K562 (cell line): ENCODE measurements around the gene DDX5. TPM values are rescaled to one million over a fixed set of nuclear protein-coding genes. Genes with fewer than 3 reads are reported as not detected.

ENCODE experiments used
- ATAC-seq: fragments of 200-7000 bp; cut with Tn5 transposase; 3 replicates; pipeline ENCODE4 v1.9.1; 2020; ENCODE audit warnings: moderate library complexity
- BruUV-seq: library from RNA; stranded (reverse); fragments of 400-500 nt; replicated peaks from 2 replicates; lab custom pipeline; 2021; lab: Mats Ljungman, UMichigan
- CTCF ChIA-PET: fragments of 300-600 bp; formaldehyde crosslinking; extraction: SDS; loops from one replicate; lab custom pipeline; 2021; ENCODE audit warnings: low intra/inter-chr PET ratio; lab: Yijun Ruan, JAX
- POLR2A ChIA-PET: fragments of 300-600, 350-650 bp; sonication (Branson Sonifier 250); formaldehyde crosslinking; extraction: SDS; loops from one replicate; lab custom pipeline; 2021; ENCODE audit warnings: antibody characterized with exemption, inconsistent platforms; lab: Yijun Ruan, JAX
- DNase-seq, 4 experiments: peaks; one replicate each; pipeline versions ENCODE4 v3.0.0 to v3.0.0-alpha.2; 2011 to 2018; ENCODE audit warnings: low spot score in 3 of 4, mixed read lengths in 3 of 4; ENCODE audit errors: extremely low read depth in 1 of 4
- FAIRE-seq: peaks from 2 replicates; lab custom pipeline; 2011; peaks lifted over from hg19 to GRCh38; lab: Jason Lieb, UNC
- H2AFZ ChIP-seq: 2 replicates; pipeline ENCODE4 v1.6.0; 2011; ENCODE audit warnings: low read depth, low read length, control low read depth, inconsistent platforms
- H3K27ac ChIP-seq: fragments of 200-600 bp; 3 replicates; pipeline ENCODE4 v1.8.0; 2011; ENCODE audit warnings: low read depth, mild to moderate bottlenecking, control low read depth, inconsistent platforms, low read length, moderate library complexity, mixed read lengths; ENCODE audit errors: extremely low read depth
- H3K27me3 ChIP-seq, 2 experiments: fragments of 300-600 bp in 1 of 2; 2 replicates in 1 of 2; 3 replicates in 1 of 2; pipeline versions ENCODE4 v1.6.0 to v1.8.0; 2011; ENCODE audit warnings: inconsistent platforms in 2 of 2, low read length in 2 of 2, mild to moderate bottlenecking in 1 of 2, mixed read lengths in 1 of 2, moderate library complexity in 1 of 2; ENCODE audit not compliant: control insufficient read depth in 2 of 2, insufficient read depth in 2 of 2
- H3K36me3 ChIP-seq: fragments of 300-600 bp; 3 replicates; pipeline ENCODE4 v1.8.0; 2011; ENCODE audit warnings: mild to moderate bottlenecking, low read length, inconsistent platforms; ENCODE audit not compliant: control insufficient read depth, insufficient read depth
- H3K4me1 ChIP-seq, 2 experiments: fragments of 200-600 bp in 1 of 2; replicated peaks in 1 of 2; 2 replicates in 1 of 2; 3 replicates in 1 of 2; pipeline versions ENCODE4 v1.5.1 to v1.8.0; 2011; ENCODE audit warnings: inconsistent platforms in 2 of 2, low read length in 2 of 2, mild to moderate bottlenecking in 1 of 2, mixed read lengths in 1 of 2, moderate library complexity in 1 of 2; ENCODE audit not compliant: control insufficient read depth in 2 of 2, insufficient read depth in 2 of 2
- H3K4me2 ChIP-seq: 2 replicates; pipeline ENCODE4 v1.6.1; 2011; ENCODE audit warnings: low read length, control low read depth, inconsistent platforms, mixed read lengths; ENCODE audit not compliant: insufficient read depth
- H3K4me3 ChIP-seq: fragments of 200-600 bp; sonication (generic), shearing (Covaris generic); 2 replicates; pipeline ENCODE4 v1.5.1; 2016; ENCODE audit warnings: control low read depth, inconsistent platforms
- H3K79me2 ChIP-seq: fragments of 200-600 bp; 3 replicates; pipeline ENCODE4 v1.8.0; 2011; ENCODE audit warnings: low read length, inconsistent platforms; ENCODE audit not compliant: control insufficient read depth, insufficient read depth
- H3K9ac ChIP-seq, 2 experiments: 2 replicates each; pipeline versions ENCODE4 v1.6.0 to v1.6.1; 2011; ENCODE audit warnings: low read depth in 2 of 2, low read length in 2 of 2, control low read depth in 1 of 2, inconsistent platforms in 1 of 2, mild to moderate bottlenecking in 1 of 2, mixed read lengths in 1 of 2; ENCODE audit not compliant: insufficient read depth in 1 of 2
- H3K9me1 ChIP-seq: one replicate; pipeline ENCODE4 v1.6.0; 2011; ENCODE audit warnings: inconsistent platforms, mild to moderate bottlenecking, low read length, moderate library complexity; ENCODE audit not compliant: control insufficient read depth, insufficient read depth
- H3K9me3 ChIP-seq: replicated peaks from 2 replicates; pipeline ENCODE4 v1.5.1; 2011; ENCODE audit warnings: low read depth, low read length, inconsistent platforms; ENCODE audit not compliant: control insufficient read depth, insufficient read depth
- H4K20me1 ChIP-seq: replicated peaks from 2 replicates; pipeline ENCODE4 v1.6.1; 2011; ENCODE audit warnings: low read length, inconsistent platforms, mixed read lengths; ENCODE audit not compliant: control insufficient read depth, insufficient read depth
- CEBPG ChIP-seq, 3 experiments: fragments of 200-800 bp in 1 of 3; sonication (Bioruptor generic) in 1 of 3; sonication (generic) in 1 of 3; formaldehyde crosslinking in 1 of 3; IDR thresholded peaks in 2 of 3; conservative IDR thresholded peaks in 1 of 3; 2 replicates each; pipeline versions ENCODE4 v1.6.1 to v1.8.0; 2016 to 2022; ENCODE audit warnings: missing compliant biosample characterization in 2 of 3, missing genetic modification characterization in 2 of 3, mild to moderate bottlenecking in 1 of 3, missing genetic modification reagents in 1 of 3
- CREM ChIP-seq: IDR thresholded peaks from 2 replicates; pipeline ENCODE4 v1.6.1; 2014; ENCODE audit warnings: antibody characterized with exemption, low read depth
- MAFF ChIP-seq: IDR thresholded peaks from 2 replicates; pipeline ENCODE4 v1.6.1; 2012; ENCODE audit warnings: low read length, improper control_type of control experiment
- NUFIP1 ChIP-seq: fragments of 450-650 bp; IDR thresholded peaks from 2 replicates; pipeline ENCODE4 v1.6.1; 2018; ENCODE audit not compliant: partially characterized antibody
- USF1 ChIP-seq: sonication (generic); formaldehyde crosslinking; IDR thresholded peaks from 2 replicates; pipeline ENCODE4 v1.9.0; 2022; ENCODE audit warnings: mild to moderate bottlenecking, missing genetic modification reagents
- ZNF134 ChIP-seq: fragments of 250-450 bp; sonication (Bioruptor Pico); conservative IDR thresholded peaks from 2 replicates; pipeline ENCODE4 v1.4.0; 2020
- ZNF408 ChIP-seq: fragments of 250-450 bp; sonication (Bioruptor Pico); IDR thresholded peaks from 2 replicates; pipeline ENCODE4 v1.4.0; 2020; ENCODE audit warnings: low read depth, mild to moderate bottlenecking, moderate library complexity
- WGBS: fragments of 100-300 bp; shearing (Covaris generic); methylation state at CpG from one replicate; pipeline ENCODE4 v1.1.6; 2016; ENCODE audit warnings: low coverage, mixed read lengths; ENCODE audit not compliant: insufficient coverage; ENCODE audit errors: missing lambda C conversion rate; 5-methylcytosine and 5-hydroxymethylcytosine counted together
- in situ Hi-C: fragments of 300-500 bp; cut with MboI; formaldehyde crosslinking; loops from 4 replicates; pipeline ENCODE4 v1.15.0; 2018; ENCODE audit warnings: inconsistent platforms, mixed read lengths
- intact Hi-C: fragments of 100-400 bp; cut with micrococcal nuclease; formaldehyde crosslinking; loops from 2 replicates; pipeline ENCODE4 v1.14.2; 2022
- polyA plus RNA-seq, 8 experiments: library from polyadenylated mRNA; depleted of rRNA in 4 of 8; stranded (reverse) in 5 of 8; unstranded in 3 of 8; fragments of >200 nt; fragmentation: Nextera tagmentation in 2 of 8; fragmentation: Illumina TruSeq in 1 of 8; extraction: Ambion mirVana in 2 of 8; extraction: Trizol in 1 of 8; gene quantifications; 2 replicates each; pipeline versions ENCODE4 v1.2.1 to v1.2.3, GENCODE V29; 2011 to 2014; ENCODE audit warnings: inconsistent platforms in 1 of 8, missing spikeins in 1 of 8
- total RNA-seq, 7 experiments: library from RNA; depleted of rRNA in 6 of 7; stranded (reverse); fragments of >200 nt in 6 of 7; fragmentation: Illumina TruSeq in 2 of 7; extraction: Trizol in 2 of 7; gene quantifications; 2 replicates each; pipeline versions ENCODE4 v1.2.1 to v1.2.3, GENCODE V29; 2011 to 2021; ENCODE audit warnings: low replicate concordance in 1 of 7
- TF ChIP-seq, protein P1 (sequence below): fragments of 250-450 bp; sonication (Bioruptor Pico); IDR thresholded peaks from 2 replicates; pipeline ENCODE4 v1.8.0; 2022; ENCODE audit warnings: moderate library complexity, mild to moderate bottlenecking, inconsistent platforms
- TF ChIP-seq, protein P2 (sequence below): fragments of 250-450 bp; sonication (Bioruptor Pico); IDR thresholded peaks from 2 replicates; pipeline ENCODE4 v1.4.0; 2020; ENCODE audit warnings: borderline replicate concordance

DDX5 gene
- total and polyA plus RNA-seq, 9 of the 15 experiments (the other 6 are each of a cell fraction or from before 2014, with no cell fraction given): 306 to 1,639 (median 604) TPM

DNA sequence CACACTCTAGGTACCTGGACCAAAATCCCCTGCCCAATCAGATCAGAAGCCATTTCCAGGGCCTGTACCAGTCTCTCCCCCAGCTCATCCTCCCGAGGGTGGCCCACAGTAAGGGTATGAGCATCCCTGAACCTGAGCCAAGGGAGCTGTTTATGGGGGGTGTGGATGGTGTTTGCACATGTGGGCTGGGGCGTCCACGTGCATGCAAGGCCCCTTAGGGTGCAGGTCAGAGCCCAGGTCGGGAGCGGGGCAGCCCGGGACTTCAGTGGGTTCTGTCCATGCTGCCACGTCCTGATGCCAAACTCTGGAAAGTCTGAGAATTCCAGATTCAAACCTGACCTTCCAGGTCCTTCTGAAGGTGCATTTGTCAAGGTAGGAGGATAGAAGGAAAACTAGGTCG, 47.3 kb downstream of the DDX5 start:
- ATAC-seq (peak; percentile 20; the same call in 2 of the 3 replicates), FAIRE-seq (no peak), DNase-seq (no peak)
- intact Hi-C loops: no loop called here
- H3K36me3 ChIP-seq: no peaks in the 10 kb centered on the region
- H4K20me1 ChIP-seq: no peaks in the 10 kb centered on the region
- TF ChIP-seq NUFIP1: no peak
- TF ChIP-seq MAFF: no peak
- TF ChIP-seq, protein P1, sequence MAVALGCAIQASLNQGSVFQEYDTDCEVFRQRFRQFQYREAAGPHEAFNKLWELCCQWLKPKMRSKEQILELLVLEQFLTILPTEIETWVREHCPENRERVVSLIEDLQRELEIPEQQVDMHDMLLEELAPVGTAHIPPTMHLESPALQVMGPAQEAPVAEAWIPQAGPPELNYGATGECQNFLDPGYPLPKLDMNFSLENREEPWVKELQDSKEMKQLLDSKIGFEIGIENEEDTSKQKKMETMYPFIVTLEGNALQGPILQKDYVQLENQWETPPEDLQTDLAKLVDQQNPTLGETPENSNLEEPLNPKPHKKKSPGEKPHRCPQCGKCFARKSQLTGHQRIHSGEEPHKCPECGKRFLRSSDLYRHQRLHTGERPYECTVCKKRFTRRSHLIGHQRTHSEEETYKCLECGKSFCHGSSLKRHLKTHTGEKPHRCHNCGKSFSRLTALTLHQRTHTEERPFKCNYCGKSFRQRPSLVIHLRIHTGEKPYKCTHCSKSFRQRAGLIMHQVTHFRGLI (CRISPR knock-in tag): no peak
- no peak overlapping the region for H3K4me3 ChIP-seq
- no peak overlapping the region for H3K9ac ChIP-seq
- H3K27me3 ChIP-seq: no peaks in the 10 kb centered on the region
- no peaks in the 10 kb centered on the region for H3K9me1 ChIP-seq
- no peak overlapping the region for H3K4me2 ChIP-seq
- in situ Hi-C loops: no loop called here
- WGBS: 40% methylated on average over 8 of the region's 8 CpGs
- no peak overlapping the region for H2AFZ ChIP-seq
- POLR2A ChIA-PET: interaction anchor here (0.6 to 3.4 kb wide), 3 partner anchors 9 to 47 kb away, joined by 3 to 11 read pairs (median 3); partner anchors contain the start of gene MILR1
- H3K9me3 ChIP-seq: no peaks in the 10 kb centered on the region
- no peaks in the 10 kb centered on the region for H3K4me1 ChIP-seq
- no TSS peak for BruUV-seq
- CTCF ChIA-PET: no interaction called here
- H3K79me2 ChIP-seq: no peaks in the 10 kb centered on the region
- H3K27ac ChIP-seq: no peak overlapping the region

GRCh38 chr17:64457156-64457555, 48.9 kb downstream of the DDX5 start:
- Histone ChIP-seq H3K9me1 (no peaks in the 10 kb centered on the region), H3K36me3 (no peaks in the 10 kb centered on the region), H3K9ac (no peak overlapping the region), H3K27ac (no peak overlapping the region), H3K4me2 (no peak overlapping the region), H3K27me3 (no peaks in the 10 kb centered on the region), H3K79me2 (no peaks in the 10 kb centered on the region), H3K4me3 (no peak overlapping the region), H2AFZ (peak overlapping the region; percentile 43; the same call in 1 of the 2 replicates), H4K20me1 (no peaks in the 10 kb centered on the region), H3K9me3 (no peaks in the 10 kb centered on the region), H3K4me1 (no peaks in the 10 kb centered on the region)
- CTCF ChIA-PET: no interaction called here
- in situ Hi-C loops (no loop called here), intact Hi-C loops (no loop called here)
- POLR2A ChIA-PET: interaction anchor here (0.6 to 1.5 kb wide), 3 partner anchors 10 to 166 kb away, joined by 3 to 8 read pairs (median 4); partner anchors contain the start of gene POLG2
- TF ChIP-seq CEBPG (CRISPR knock-in tag; IDR thresholded peaks at IDR 0.05): no peak
- TF ChIP-seq CEBPG (tag; conservative IDR thresholded peaks at IDR 0.05 in 1 of 2, IDR thresholded peaks at IDR 0.05 in 1 of 2): no peak
- TF ChIP-seq ZNF134 (CRISPR knock-in tag): no peak
- TF ChIP-seq CREM: no peak
- TF ChIP-seq ZNF408: no peak
- no peak for TF ChIP-seq USF1 (CRISPR knock-in tag)
- TF ChIP-seq, protein P2, sequence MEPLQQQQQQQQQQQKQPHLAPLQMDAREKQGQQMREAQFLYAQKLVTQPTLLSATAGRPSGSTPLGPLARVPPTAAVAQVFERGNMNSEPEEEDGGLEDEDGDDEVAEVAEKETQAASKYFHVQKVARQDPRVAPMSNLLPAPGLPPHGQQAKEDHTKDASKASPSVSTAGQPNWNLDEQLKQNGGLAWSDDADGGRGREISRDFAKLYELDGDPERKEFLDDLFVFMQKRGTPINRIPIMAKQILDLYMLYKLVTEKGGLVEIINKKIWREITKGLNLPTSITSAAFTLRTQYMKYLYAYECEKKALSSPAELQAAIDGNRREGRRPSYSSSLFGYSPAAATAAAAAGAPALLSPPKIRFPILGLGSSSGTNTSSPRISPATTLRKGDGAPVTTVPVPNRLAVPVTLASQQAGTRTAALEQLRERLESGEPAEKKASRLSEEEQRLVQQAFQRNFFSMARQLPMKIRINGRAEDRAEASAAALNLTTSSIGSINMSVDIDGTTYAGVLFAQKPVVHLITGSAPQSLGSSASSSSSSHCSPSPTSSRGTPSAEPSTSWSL: no peak
- FAIRE-seq (no peak), ATAC-seq (no peak), DNase-seq (no peak)
- WGBS: 49% methylated on average over 7 of the region's 7 CpGs
- no TSS peak for BruUV-seq
